ENCODE data around the gene LETMD1.
"Not testable (repeated sequence)": the region's sequence is repeated elsewhere in the genome, so short reads cannot be mapped to it uniquely, and the experiment has no call there.

LETMD1 gene, protein sequence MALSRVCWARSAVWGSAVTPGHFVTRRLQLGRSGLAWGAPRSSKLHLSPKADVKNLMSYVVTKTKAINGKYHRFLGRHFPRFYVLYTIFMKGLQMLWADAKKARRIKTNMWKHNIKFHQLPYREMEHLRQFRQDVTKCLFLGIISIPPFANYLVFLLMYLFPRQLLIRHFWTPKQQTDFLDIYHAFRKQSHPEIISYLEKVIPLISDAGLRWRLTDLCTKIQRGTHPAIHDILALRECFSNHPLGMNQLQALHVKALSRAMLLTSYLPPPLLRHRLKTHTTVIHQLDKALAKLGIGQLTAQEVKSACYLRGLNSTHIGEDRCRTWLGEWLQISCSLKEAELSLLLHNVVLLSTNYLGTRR

GRCh38 chr12:51047655-51048540 is at the start of gene LETMD1:
LETMD1 (plus strand) TSS chr12:51048327; CDS start chr12:51048357, 30 bp downstream.
- DNase-seq (ENCODE audit: low read depth): peak; percentile 99

- no peak for DNase-seq (ENCODE audit: low read depth)
Measured at GRCh38 chr12:50999093-50999492, 49.0 kb upstream of the LETMD1 start.

- DNase-seq (ENCODE audit: low read depth): no peak
Measured at GRCh38 chr12:51000245-51000644, 47.9 kb upstream of the LETMD1 start.

GRCh38 chr12:51001799-51002198 is 46.3 kb upstream of the LETMD1 start:
- DNase-seq (ENCODE audit: low read depth): no peak

DNA sequence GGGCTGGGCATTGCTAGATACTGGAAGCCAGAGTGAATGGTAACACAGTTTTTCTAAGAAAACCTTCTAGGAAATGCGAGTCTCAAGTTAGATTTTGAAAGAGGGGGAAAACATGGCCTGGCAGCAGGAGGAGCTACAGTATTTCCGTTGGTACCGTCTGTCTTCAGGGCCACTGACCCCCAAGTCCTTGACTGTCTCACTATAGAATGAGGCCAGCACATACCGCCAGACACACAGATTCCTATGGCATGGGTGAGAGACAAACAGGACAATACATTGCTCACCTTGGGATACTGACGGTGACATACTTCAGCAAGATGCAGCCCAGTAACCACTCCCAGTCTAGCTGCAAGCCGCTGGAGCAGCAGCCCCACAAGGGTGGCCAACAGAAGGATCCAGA is 43.6 kb upstream of the LETMD1 start:
- DNase-seq (ENCODE audit: low read depth): no peak

- no peak for DNase-seq (ENCODE audit: low read depth)
Measured at GRCh38 chr12:51005030-51005429, 43.1 kb upstream of the LETMD1 start.

DNA sequence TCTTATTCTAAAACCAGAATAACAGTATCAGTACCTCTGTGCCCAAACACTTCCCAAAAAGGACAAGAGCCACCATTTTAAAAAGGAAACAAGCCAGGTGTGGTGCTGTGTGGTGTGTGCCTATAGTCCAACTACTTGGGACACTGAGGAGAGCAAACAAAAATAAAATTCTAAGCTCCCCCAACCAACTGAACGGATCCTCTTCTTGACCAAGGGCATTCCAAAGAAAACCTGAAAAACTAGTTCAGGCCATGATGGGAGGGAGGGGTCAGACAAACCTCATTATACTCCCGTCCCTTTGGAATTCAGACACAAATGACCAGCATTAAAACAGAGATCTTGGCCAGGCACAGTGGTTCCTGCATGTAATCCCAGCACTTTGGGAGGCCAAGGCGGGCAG is 42.5 kb upstream of the LETMD1 start:
- DNase-seq (ENCODE audit: low read depth): no peak

- DNase-seq (ENCODE audit: low read depth): no peak
Measured at GRCh38 chr12:51008329-51009055, 39.6 kb upstream of the LETMD1 start.

DNA sequence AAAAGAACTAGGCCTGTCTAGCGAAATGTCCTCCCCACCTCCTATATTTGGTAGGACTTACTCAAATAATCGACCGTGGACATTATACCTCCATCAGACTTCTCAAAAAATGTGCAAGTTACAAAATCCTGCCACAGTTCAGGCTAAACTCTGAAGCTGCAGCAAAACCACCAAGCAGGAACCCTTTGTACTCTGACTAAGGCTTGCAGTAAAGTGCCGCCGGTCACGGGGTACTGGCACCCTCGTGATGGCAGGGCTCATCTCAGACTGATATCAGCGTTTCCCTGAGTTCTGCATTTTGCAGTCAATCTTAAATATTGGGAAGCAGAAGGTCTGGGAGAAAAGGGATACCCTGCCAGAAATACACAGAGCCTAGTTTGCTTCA is 39.1 kb upstream of the LETMD1 start:
- DNase-seq (ENCODE audit: low read depth): no peak

- DNase-seq (ENCODE audit: low read depth): no peak
Measured at GRCh38 chr12:51011955-51012354, 36.2 kb upstream of the LETMD1 start.

- DNase-seq (ENCODE audit: low read depth): no peak
Measured at GRCh38 chr12:51012570-51013236, 35.4 kb upstream of the LETMD1 start.

GRCh38 chr12:51013441-51013840 is 34.7 kb upstream of the LETMD1 start:
- no peak for DNase-seq (ENCODE audit: low read depth)

DNA sequence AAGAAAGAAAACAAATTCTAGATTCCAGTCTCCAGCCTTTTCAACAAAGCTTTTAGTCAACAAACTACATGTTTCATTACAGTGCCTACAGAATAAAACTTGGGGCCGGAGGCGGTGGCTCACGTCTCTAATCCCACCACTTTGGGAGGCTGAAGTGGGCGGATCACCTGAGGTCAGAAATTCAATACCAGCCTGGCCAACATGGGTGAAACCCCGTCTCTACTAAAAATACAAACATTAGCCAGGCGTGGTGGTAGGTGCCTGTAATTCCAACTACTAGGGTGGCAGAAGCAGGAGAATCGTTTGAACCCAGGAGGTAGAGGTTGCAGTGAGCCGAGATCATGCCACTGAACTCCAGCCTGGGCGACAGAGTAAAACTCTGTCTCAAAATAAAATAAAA is 33.7 kb upstream of the LETMD1 start:
- not testable (repeated sequence) for DNase-seq (ENCODE audit: low read depth)

DNA sequence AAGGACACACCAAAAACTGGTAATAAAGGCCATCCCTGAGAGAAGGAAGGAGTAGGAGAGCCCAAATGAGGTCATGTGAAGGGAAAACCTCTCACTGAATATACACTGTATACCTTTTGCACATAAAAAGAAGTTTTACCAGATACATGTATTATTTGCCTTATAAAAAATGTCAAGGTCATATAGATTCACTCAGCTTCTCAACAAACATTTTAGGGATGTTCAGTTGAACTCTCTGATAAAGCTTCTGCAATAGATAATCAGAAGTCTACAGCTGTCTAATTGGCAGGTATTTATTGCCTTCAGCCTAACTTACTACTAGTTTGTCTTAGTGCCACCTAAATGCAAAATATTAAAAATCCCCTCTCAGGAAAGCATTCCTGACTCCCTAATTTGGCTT is 30.7 kb upstream of the LETMD1 start:
- DNase-seq (ENCODE audit: low read depth): no peak

- DNase-seq (ENCODE audit: low read depth): no peak
Measured at GRCh38 chr12:51018956-51019355, 29.2 kb upstream of the LETMD1 start.

- DNase-seq (ENCODE audit: low read depth): no peak
Measured at GRCh38 chr12:51019927-51020326, 28.2 kb upstream of the LETMD1 start.

GRCh38 chr12:51020448-51021182 is 27.5 kb upstream of the LETMD1 start:
- no peak for DNase-seq (ENCODE audit: low read depth)

DNA sequence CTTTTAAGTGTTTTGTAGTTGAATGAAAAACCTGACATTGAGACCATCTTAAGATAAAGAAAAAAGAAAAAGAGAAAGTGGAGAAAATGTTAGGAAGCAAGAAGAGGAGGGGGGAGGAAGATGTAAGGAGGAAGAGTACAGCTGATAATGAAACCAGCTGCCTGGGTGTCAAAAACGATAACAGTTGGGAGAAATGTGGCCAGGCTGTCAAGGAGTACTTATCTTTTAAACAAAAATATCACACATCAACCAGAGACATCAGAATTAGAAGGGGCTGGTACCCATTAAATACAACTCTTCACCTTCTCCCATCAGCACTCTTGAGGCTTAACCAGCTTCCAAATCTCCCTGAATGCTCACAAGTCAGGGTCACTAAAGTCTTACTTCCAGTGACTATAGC is 26.4 kb upstream of the LETMD1 start:
- DNase-seq (ENCODE audit: low read depth): no peak

GRCh38 chr12:51023625-51024382 is 24.3 kb upstream of the LETMD1 start:
- DNase-seq (ENCODE audit: low read depth): no peak

GRCh38 chr12:51025338-51025835 is 22.7 kb upstream of the LETMD1 start:
- no peak for DNase-seq (ENCODE audit: low read depth)

Data from fibroblast of the conjunctiva (primary cell).